ENCODE measurements around the gene SOCS3. TPM values are rescaled to one million over a fixed set of nuclear protein-coding genes. Genes with fewer than 3 reads are reported as not detected.
A peak's percentile ranks its signal among the peaks of the same experiment; 100 is the strongest.

SOCS3 gene
- total RNA-seq, 1 experiment from 2014 or later: 53.1 TPM

- ChIA-PET POLR2A (interaction anchor here (0.6 kb wide), 1 partner anchor 1085 kb away, joined by 3 read pairs; no protein-coding TSS in a partner anchor), CTCF (interaction anchor here (0.6 kb wide), 1 partner anchor 91 kb away, joined by 4 read pairs; no protein-coding TSS in a partner anchor)
- Histone ChIP-seq H3K4me3 (ENCODE audit: low read depth in 2 of 2, low read length in 2 of 2) (no peak overlapping the region), H3K27me3 (ENCODE audit: control insufficient read depth, insufficient read depth, low read length) (no peaks in the 10 kb centered on the region), H3K9me3 (ENCODE audit: control insufficient read depth, insufficient read depth, low read depth, low read length) (no peaks in the 10 kb centered on the region), H3K36me3 (ENCODE audit: control insufficient read depth, insufficient read depth, low read length) (no peaks in the 10 kb centered on the region), H3K27ac (ENCODE audit: low read length) (peak overlapping the region; percentile 54), H3K4me1 (ENCODE audit: control insufficient read depth, insufficient read depth, low read length) (peaks cover 27% of the 10 kb centered on the region)
- TF ChIP-seq REST (IDR thresholded peaks at IDR 0.05; ENCODE audit: insufficient read depth in 1 of 2, low read depth in 2 of 2, low read length in 1 of 2) (no peak), SIN3A (IDR thresholded peaks at IDR 0.05; ENCODE audit: borderline replicate concordance, insufficient read depth, low read depth, low read length) (no peak), TCF7L2 (IDR thresholded peaks at IDR 0.05; ENCODE audit: low read depth, low read length) (no peak)
- BruUV-seq (replicated peaks): no TSS peak
- DNase-seq (ENCODE audit: low read depth, low spot score): no peak
- ATAC-seq: peak; percentile 44
- in situ Hi-C loops (cut with HindIII; ENCODE audit: low pct_unique_long_range_greater_than_20kb, low sequenced_read_pairs): no loop called here
- intact Hi-C loops (cut with micrococcal nuclease; ENCODE audit: unreplicated experiment): no loop called here
These were observed 35.3 kb downstream of the SOCS3 start for GRCh38 chr17:78324391-78325075.

- ATAC-seq (no peak), DNase-seq (ENCODE audit: low read depth, low spot score) (no peak)
- peaks cover 20% of the 10 kb centered on the region for H3K4me1 ChIP-seq (ENCODE audit: control insufficient read depth, insufficient read depth, low read length)
- H3K9me3 ChIP-seq (ENCODE audit: control insufficient read depth, insufficient read depth, low read depth, low read length): no peaks in the 10 kb centered on the region
- H3K27ac ChIP-seq (ENCODE audit: low read length): peak overlapping the region; percentile 54
- in situ Hi-C loops (cut with HindIII; ENCODE audit: low pct_unique_long_range_greater_than_20kb, low sequenced_read_pairs) (no loop called here), intact Hi-C loops (cut with micrococcal nuclease; ENCODE audit: unreplicated experiment) (no loop called here)
- H3K27me3 ChIP-seq (ENCODE audit: control insufficient read depth, insufficient read depth, low read length): no peaks in the 10 kb centered on the region
- TF ChIP-seq SIN3A (IDR thresholded peaks at IDR 0.05; ENCODE audit: borderline replicate concordance, insufficient read depth, low read depth, low read length): no peak
- TF ChIP-seq TCF7L2 (IDR thresholded peaks at IDR 0.05; ENCODE audit: low read depth, low read length): no peak
- no peak for TF ChIP-seq CTCF (IDR thresholded peaks at IDR 0.05)
- no peak for TF ChIP-seq REST (IDR thresholded peaks at IDR 0.05; ENCODE audit: insufficient read depth in 1 of 2, low read depth in 2 of 2, low read length in 1 of 2)
- no peak for TF ChIP-seq POLR2AphosphoS5 (IDR thresholded peaks at IDR 0.05; ENCODE audit: low read depth, low read length)
- H3K36me3 ChIP-seq (ENCODE audit: control insufficient read depth, insufficient read depth, low read length): no peaks in the 10 kb centered on the region
- CTCF ChIA-PET: interaction anchor here (0.7 kb wide), 1 partner anchor 19 kb away, joined by 9 read pairs; no protein-coding TSS in a partner anchor
- BruUV-seq (replicated peaks): no TSS peak
- H3K4me3 ChIP-seq (ENCODE audit: low read depth in 2 of 2, low read length in 2 of 2): no peak overlapping the region
- POLR2A ChIA-PET: no interaction called here
These were observed 36.0 kb downstream of the SOCS3 start for GRCh38 chr17:78323826-78324390.
